ENCODE measurements around the gene ADCY4.

Gene ADCY4

GRCh38 chr14:24369907-24370687 lies 35.2 kb upstream of the ADCY4 start:
- H3K27me3 ChIP-seq (ENCODE audit: insufficient read depth, poor library complexity, severe bottlenecking) = peaks cover 5% of the 10 kb centered on the region
- H3K4me3 ChIP-seq (ENCODE audit: severe bottlenecking) = no peak overlapping the region
- H3K9me3 ChIP-seq (ENCODE audit: severe bottlenecking) = no peaks in the 10 kb centered on the region
- DNase-seq (ENCODE audit: low spot score) (peak; percentile 73), ATAC-seq (ENCODE audit: low read depth) (no peak)
- H3K36me3 ChIP-seq (ENCODE audit: low read depth) = no peaks in the 10 kb centered on the region
- peaks cover 9% of the 10 kb centered on the region for H3K4me1 ChIP-seq (ENCODE audit: insufficient read depth, poor library complexity, severe bottlenecking)
- no peak overlapping the region for H3K27ac ChIP-seq (ENCODE audit: poor library complexity, severe bottlenecking)
- TF ChIP-seq, protein P1, sequence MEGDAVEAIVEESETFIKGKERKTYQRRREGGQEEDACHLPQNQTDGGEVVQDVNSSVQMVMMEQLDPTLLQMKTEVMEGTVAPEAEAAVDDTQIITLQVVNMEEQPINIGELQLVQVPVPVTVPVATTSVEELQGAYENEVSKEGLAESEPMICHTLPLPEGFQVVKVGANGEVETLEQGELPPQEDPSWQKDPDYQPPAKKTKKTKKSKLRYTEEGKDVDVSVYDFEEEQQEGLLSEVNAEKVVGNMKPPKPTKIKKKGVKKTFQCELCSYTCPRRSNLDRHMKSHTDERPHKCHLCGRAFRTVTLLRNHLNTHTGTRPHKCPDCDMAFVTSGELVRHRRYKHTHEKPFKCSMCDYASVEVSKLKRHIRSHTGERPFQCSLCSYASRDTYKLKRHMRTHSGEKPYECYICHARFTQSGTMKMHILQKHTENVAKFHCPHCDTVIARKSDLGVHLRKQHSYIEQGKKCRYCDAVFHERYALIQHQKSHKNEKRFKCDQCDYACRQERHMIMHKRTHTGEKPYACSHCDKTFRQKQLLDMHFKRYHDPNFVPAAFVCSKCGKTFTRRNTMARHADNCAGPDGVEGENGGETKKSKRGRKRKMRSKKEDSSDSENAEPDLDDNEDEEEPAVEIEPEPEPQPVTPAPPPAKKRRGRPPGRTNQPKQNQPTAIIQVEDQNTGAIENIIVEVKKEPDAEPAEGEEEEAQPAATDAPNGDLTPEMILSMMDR (IDR thresholded peaks at IDR 0.05; ENCODE audit: poor library complexity, severe bottlenecking) = no peak

GRCh38 chr14:24369463-24369862 lies 34.6 kb upstream of the ADCY4 start:
- peaks cover 9% of the 10 kb centered on the region for H3K4me1 ChIP-seq (ENCODE audit: insufficient read depth, poor library complexity, severe bottlenecking)
- no peak for DNase-seq (ENCODE audit: low spot score)
- no peak overlapping the region for H3K27ac ChIP-seq (ENCODE audit: poor library complexity, severe bottlenecking)
- TF ChIP-seq, protein P1 (IDR thresholded peaks at IDR 0.05; ENCODE audit: poor library complexity, severe bottlenecking) = no peak
- no peaks in the 10 kb centered on the region for H3K9me3 ChIP-seq (ENCODE audit: severe bottlenecking)
- H3K4me3 ChIP-seq (ENCODE audit: severe bottlenecking) = no peak overlapping the region
- peaks cover 5% of the 10 kb centered on the region for H3K27me3 ChIP-seq (ENCODE audit: insufficient read depth, poor library complexity, severe bottlenecking)
- no peaks in the 10 kb centered on the region for H3K36me3 ChIP-seq (ENCODE audit: low read depth)
- ATAC-seq (ENCODE audit: low read depth) = no peak

DNA sequence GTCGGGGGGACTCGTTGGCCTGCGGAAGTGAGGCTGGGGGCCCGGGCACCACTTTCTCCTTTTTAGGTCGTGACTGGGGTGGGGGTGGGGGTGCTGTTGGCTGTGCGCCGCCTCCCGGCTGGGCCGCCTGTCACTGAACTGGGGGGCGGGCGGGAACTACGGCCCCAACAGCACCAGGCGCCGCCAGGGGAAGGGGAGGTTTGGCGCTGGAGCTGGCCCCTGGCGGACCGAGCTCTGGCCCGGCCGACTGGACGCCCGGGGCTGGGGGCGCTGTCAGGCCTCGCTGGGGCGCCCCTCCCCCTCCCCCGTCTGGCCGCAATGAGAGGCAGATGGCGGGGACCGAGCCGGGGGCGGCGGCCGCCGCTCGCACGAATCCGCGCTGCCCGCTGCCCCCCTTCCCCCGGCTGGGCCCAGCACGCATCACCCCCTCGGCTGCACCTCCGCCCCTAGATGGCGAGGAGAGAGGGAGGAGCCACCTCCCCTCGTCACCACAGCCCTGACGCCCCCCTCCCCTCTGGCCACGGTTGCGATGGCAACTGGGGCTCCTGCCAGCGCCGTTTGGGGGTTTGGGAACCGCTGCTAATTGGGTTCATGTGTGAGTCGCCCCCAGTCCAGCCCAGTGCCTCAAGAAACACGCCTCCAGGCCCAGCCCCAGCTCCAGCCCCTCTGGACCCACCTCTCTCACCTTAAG lies 33.8 kb upstream of the ADCY4 start:
- DNase-seq (ENCODE audit: low spot score) (no peak), ATAC-seq (ENCODE audit: low read depth) (no peak)
- Histone ChIP-seq H3K27me3 (ENCODE audit: insufficient read depth, poor library complexity, severe bottlenecking) (peaks cover 5% of the 10 kb centered on the region), H3K36me3 (ENCODE audit: low read depth) (no peaks in the 10 kb centered on the region), H3K4me1 (ENCODE audit: insufficient read depth, poor library complexity, severe bottlenecking) (peaks cover 9% of the 10 kb centered on the region), H3K27ac (ENCODE audit: poor library complexity, severe bottlenecking) (no peak overlapping the region), H3K9me3 (ENCODE audit: severe bottlenecking) (no peaks in the 10 kb centered on the region), H3K4me3 (ENCODE audit: severe bottlenecking) (no peak overlapping the region)
- TF ChIP-seq, protein P1 (IDR thresholded peaks at IDR 0.05; ENCODE audit: poor library complexity, severe bottlenecking) = no peak

- ATAC-seq (ENCODE audit: low read depth) = no peak
- peaks cover 9% of the 10 kb centered on the region for H3K4me1 ChIP-seq (ENCODE audit: insufficient read depth, poor library complexity, severe bottlenecking)
- H3K4me3 ChIP-seq (ENCODE audit: severe bottlenecking) = no peak overlapping the region
- TF ChIP-seq, protein P1 (IDR thresholded peaks at IDR 0.05; ENCODE audit: poor library complexity, severe bottlenecking) = no peak
- peaks cover 5% of the 10 kb centered on the region for H3K27me3 ChIP-seq (ENCODE audit: insufficient read depth, poor library complexity, severe bottlenecking)
- H3K36me3 ChIP-seq (ENCODE audit: low read depth) = no peaks in the 10 kb centered on the region
- H3K9me3 ChIP-seq (ENCODE audit: severe bottlenecking) = no peaks in the 10 kb centered on the region
- DNase-seq (ENCODE audit: low spot score) = no peak
- no peak overlapping the region for H3K27ac ChIP-seq (ENCODE audit: poor library complexity, severe bottlenecking)
Measured at GRCh38 chr14:24368212-24368561, 33.3 kb upstream of the ADCY4 start.
